Naive B cell (primary cell): ENCODE measurements around the gene IL17REL. TPM values are rescaled to one million over a fixed set of nuclear protein-coding genes. Genes with fewer than 3 reads are reported as not detected.
A peak's percentile ranks its signal among the peaks of the same experiment; 100 is the strongest.

Source experiments
- ATAC-seq, 2 donors: fragments of 150-1000 bp; cut with Tn5 transposase; 2 replicates each; pipeline ENCODE4 v1.10.0; 2021; ENCODE audit warnings: low read depth in 2 of 2, mild to moderate bottlenecking in 2 of 2, moderate library complexity in 2 of 2
- DNase-seq: peaks from one replicate; pipeline ENCODE4 v3.0.0; 2022
- H3K27ac Mint-ChIP-seq, 6 donors: one replicate each; pipeline ENCODE4 v1.8.0; 2020 to 2022; ENCODE audit warnings: mild to moderate bottlenecking in 6 of 6, mixed read lengths in 6 of 6, moderate library complexity in 5 of 6, inconsistent platforms in 2 of 6
- H3K27me3 Mint-ChIP-seq, 3 donors: one replicate each; pipeline ENCODE4 v1.8.0; 2021 to 2022; ENCODE audit warnings: mixed read lengths in 3 of 3, mild to moderate bottlenecking in 1 of 3
- H3K36me3 Mint-ChIP-seq, 2 donors: one replicate each; pipeline ENCODE4 v1.8.0; 2020 to 2022; ENCODE audit warnings: mixed read lengths in 2 of 2, inconsistent platforms in 1 of 2, mild to moderate bottlenecking in 1 of 2
- H3K4me1 Mint-ChIP-seq, 3 donors: one replicate each; pipeline ENCODE4 v1.8.0; 2020 to 2022; ENCODE audit warnings: mixed read lengths in 3 of 3, inconsistent platforms in 1 of 3, mild to moderate bottlenecking in 1 of 3, moderate library complexity in 1 of 3
- H3K4me3 Mint-ChIP-seq, 8 donors: one replicate each; pipeline ENCODE4 v1.8.0; 2020 to 2022; ENCODE audit warnings: mild to moderate bottlenecking in 8 of 8, mixed read lengths in 8 of 8, moderate library complexity in 8 of 8, inconsistent platforms in 2 of 8
- H3K9me3 Mint-ChIP-seq, 7 donors: one replicate each; pipeline ENCODE4 v1.8.0; 2020 to 2022; ENCODE audit warnings: mixed read lengths in 7 of 7, mild to moderate bottlenecking in 5 of 7, inconsistent platforms in 2 of 7, moderate library complexity in 1 of 7
- polyA plus RNA-seq, 6 donors: library from polyadenylated mRNA; unstranded; fragments of 300-500 nt; fragmentation: Illumina TruSeq; gene quantifications; one replicate each; pipeline ENCODE4 v1.2.3, GENCODE V29; 2021; ENCODE audit warnings: low read depth in 6 of 6

Gene IL17REL
- not detected for polyA plus RNA-seq

GRCh38 chr22:50012211-50013181 lies at the start of gene IL17REL:
IL17REL (minus strand) TSS chr22:50012765; CDS start chr22:50012646, 119 bp downstream.
- no peaks in the 10 kb centered on the region for H3K36me3 Mint-ChIP-seq
- H3K4me1 Mint-ChIP-seq, result peaks cover 23 to 28% (median 27%) of the 10 kb centered on the region in 3 donors
- peaks cover 0 to 2% (median 0%) of the 10 kb centered on the region in 7 donors for H3K9me3 Mint-ChIP-seq
- DNase-seq (no peak), ATAC-seq (no peak)
- peak within 1 kb of the TSS in 6 of 8 donors; percentile 68 to 87 (median 78) for H3K4me3 Mint-ChIP-seq
- H3K27me3 Mint-ChIP-seq, result peaks cover 0 to 27% (median 1%) of the 10 kb centered on the region in 3 donors
- H3K27ac Mint-ChIP-seq, result peak within 1 kb of the TSS; percentile 88 to 98 (median 95)

GRCh38 chr22:50061824-50062355 lies 49.3 kb upstream of the IL17REL start:
- H3K36me3 Mint-ChIP-seq, result no peaks in the 10 kb centered on the region
- ATAC-seq (no peak), DNase-seq (no peak)
- H3K4me3 Mint-ChIP-seq, result no peak overlapping the region
- peaks cover 9 to 55% (median 27%) of the 10 kb centered on the region in 3 donors for H3K27me3 Mint-ChIP-seq
- peak overlapping the region in 1 of 6 donors; percentile 47 for H3K27ac Mint-ChIP-seq
- no peaks in the 10 kb centered on the region for H3K9me3 Mint-ChIP-seq
- peaks cover 2 to 5% (median 3%) of the 10 kb centered on the region in 3 donors for H3K4me1 Mint-ChIP-seq

- Mint-ChIP-seq H3K4me3 (no peak overlapping the region), H3K36me3 (no peaks in the 10 kb centered on the region), H3K27ac (no peak overlapping the region), H3K9me3 (no peaks in the 10 kb centered on the region), H3K4me1 (peaks cover 2 to 5% (median 3%) of the 10 kb centered on the region in 3 donors), H3K27me3 (peaks cover 9 to 61% (median 33%) of the 10 kb centered on the region in 3 donors)
- DNase-seq (no peak), ATAC-seq (no peak)
These were observed 48.7 kb upstream of the IL17REL start for GRCh38 chr22:50061141-50061823.

GRCh38 chr22:50060441-50061140 lies 48.0 kb upstream of the IL17REL start:
- DNase-seq, result no peak
- H3K27me3 Mint-ChIP-seq, result peaks cover 9 to 67% (median 40%) of the 10 kb centered on the region in 3 donors
- peaks cover 2 to 5% (median 3%) of the 10 kb centered on the region in 3 donors for H3K4me1 Mint-ChIP-seq
- ATAC-seq, result no peak
- no peaks in the 10 kb centered on the region for H3K9me3 Mint-ChIP-seq
- H3K36me3 Mint-ChIP-seq, result no peaks in the 10 kb centered on the region
- no peak overlapping the region for H3K27ac Mint-ChIP-seq
- H3K4me3 Mint-ChIP-seq, result no peak overlapping the region

GRCh38 chr22:50059881-50060262 lies 47.3 kb upstream of the IL17REL start:
- Mint-ChIP-seq H3K4me3 (peak overlapping the region in 3 of 8 donors; percentile 12 to 51 (median 38)), H3K9me3 (peaks cover 0 to 2% (median 0%) of the 10 kb centered on the region in 7 donors), H3K27me3 (peaks cover 9 to 74% (median 45%) of the 10 kb centered on the region in 3 donors), H3K36me3 (no peaks in the 10 kb centered on the region), H3K4me1 (peaks cover 2 to 5% (median 3%) of the 10 kb centered on the region in 3 donors), H3K27ac (no peak overlapping the region)
- DNase-seq, result no peak
- no peak for ATAC-seq

- H3K4me1 Mint-ChIP-seq, result peaks cover 2 to 6% (median 3%) of the 10 kb centered on the region in 3 donors
- H3K27me3 Mint-ChIP-seq, result peaks cover 9 to 76% (median 46%) of the 10 kb centered on the region in 3 donors
- ATAC-seq (no peak), DNase-seq (no peak)
- no peak overlapping the region for H3K27ac Mint-ChIP-seq
- peak overlapping the region in 2 of 8 donors; percentile 38 to 51 for H3K4me3 Mint-ChIP-seq
- H3K36me3 Mint-ChIP-seq, result no peaks in the 10 kb centered on the region
- H3K9me3 Mint-ChIP-seq, result peaks cover 0 to 2% (median 0%) of the 10 kb centered on the region in 7 donors
These were observed 46.6 kb upstream of the IL17REL start for GRCh38 chr22:50058906-50059880.

GRCh38 chr22:50058061-50058905 lies 45.7 kb upstream of the IL17REL start, which contains the start of gene TTLL8:
TTLL8 (minus strand) TSS chr22:50058298.
- DNase-seq (no peak), ATAC-seq (peak; percentile 12 to 40)
- no peak within 1 kb of the TSS for H3K27ac Mint-ChIP-seq
- H3K9me3 Mint-ChIP-seq, result peaks cover 3 to 9% (median 6%) of the 10 kb centered on the region in 7 donors
- H3K4me1 Mint-ChIP-seq, result peaks cover 3 to 12% (median 9%) of the 10 kb centered on the region in 3 donors
- H3K27me3 Mint-ChIP-seq, result peaks cover 16 to 82% (median 53%) of the 10 kb centered on the region in 3 donors
- peak within 1 kb of the TSS in 4 of 8 donors; percentile 5 to 72 (median 40) for H3K4me3 Mint-ChIP-seq
- H3K36me3 Mint-ChIP-seq, result no peaks in the 10 kb centered on the region

GRCh38 chr22:50057278-50058060 lies 44.9 kb upstream of the IL17REL start:
- H3K4me3 Mint-ChIP-seq, result peak overlapping the region in 3 of 8 donors; percentile 36 to 72 (median 43)
- peaks cover 16 to 76% (median 53%) of the 10 kb centered on the region in 3 donors for H3K27me3 Mint-ChIP-seq
- H3K27ac Mint-ChIP-seq, result no peak overlapping the region
- peaks cover 3 to 12% (median 9%) of the 10 kb centered on the region in 3 donors for H3K4me1 Mint-ChIP-seq
- H3K36me3 Mint-ChIP-seq, result no peaks in the 10 kb centered on the region
- H3K9me3 Mint-ChIP-seq, result peaks cover 3 to 16% (median 7%) of the 10 kb centered on the region in 7 donors
- DNase-seq (no peak), ATAC-seq (no peak)

- Mint-ChIP-seq H3K4me3 (peak overlapping the region in 1 of 8 donors; percentile 59), H3K27ac (no peak overlapping the region), H3K4me1 (peaks cover 3 to 12% (median 9%) of the 10 kb centered on the region in 3 donors), H3K36me3 (no peaks in the 10 kb centered on the region), H3K9me3 (peaks cover 3 to 20% (median 8%) of the 10 kb centered on the region in 7 donors), H3K27me3 (peaks cover 22 to 79% (median 54%) of the 10 kb centered on the region in 3 donors)
- DNase-seq, result no peak
- no peak for ATAC-seq
These were observed 43.8 kb upstream of the IL17REL start for GRCh38 chr22:50056214-50056972.

- H3K27me3 Mint-ChIP-seq, result peaks cover 24 to 67% (median 47%) of the 10 kb centered on the region in 3 donors
- H3K4me1 Mint-ChIP-seq, result peaks cover 3 to 12% (median 8%) of the 10 kb centered on the region in 3 donors
- H3K9me3 Mint-ChIP-seq, result peaks cover 3 to 20% (median 8%) of the 10 kb centered on the region in 7 donors
- peak overlapping the region in 1 of 6 donors; percentile 11 for H3K27ac Mint-ChIP-seq
- H3K4me3 Mint-ChIP-seq, result no peak overlapping the region
- H3K36me3 Mint-ChIP-seq, result no peaks in the 10 kb centered on the region
- no peak for DNase-seq
- ATAC-seq, result peak in 1 of 2 donors; percentile 16
These were observed 41.3 kb upstream of the IL17REL start for GRCh38 chr22:50053861-50054260.
